Gastroesophageal sphincter (tissue), 3 donors: ENCODE results near the gene NBAS.

Source experiments
- CTCF ChIP-seq, 4 experiments: fragments of 200-600 bp in 2 of 4; fragments of 450-650 bp in 2 of 4; sonication (generic) in 1 of 4; IDR thresholded peaks; one replicate each; pipeline ENCODE4 v1.5.1; 2017 to 2019; ENCODE audit warnings: antibody characterized with exemption in 4 of 4, mild to moderate bottlenecking in 2 of 4, moderate library complexity in 2 of 4
- EP300 ChIP-seq: sonication (generic); formaldehyde crosslinking; IDR thresholded peaks from one replicate; pipeline ENCODE4 v1.6.1; 2017; ENCODE audit warnings: antibody characterized with exemption, mild to moderate bottlenecking
- POLR2A ChIP-seq, 2 donors: fragments of 450-650 bp; IDR thresholded peaks; one replicate each; pipeline ENCODE4 v1.6.1; 2017; ENCODE audit warnings: antibody characterized with exemption in 2 of 2, mild to moderate bottlenecking in 2 of 2, moderate library complexity in 1 of 2
- POLR2AphosphoS5 ChIP-seq: sonication (generic); formaldehyde crosslinking; IDR thresholded peaks from one replicate; pipeline ENCODE4 v1.6.1; 2017; ENCODE audit warnings: antibody characterized with exemption

- TF ChIP-seq CTCF (IDR thresholded peaks at IDR 0.05) (no peak), EP300 (no peak), POLR2AphosphoS5 (no peak), POLR2A (IDR thresholded peaks at IDR 0.05) (no peak)
These were observed 244.7 kb downstream of the NBAS start for GRCh38 chr2:15316370-15316814.
